Activated CD8-positive, alpha-beta memory T cell treated with anti-CD3 and anti-CD28 coated beads for 48 hours (primary cell): ENCODE data around the gene FILIP1L.

Experiments used
- DNase-seq, 3 experiments: peaks; one replicate each; pipeline ENCODE4 v3.0.0-alpha.2; 2020; ENCODE audit warnings: low read depth in 2 of 3, low spot score in 2 of 3

FILIP1L gene

DNA sequence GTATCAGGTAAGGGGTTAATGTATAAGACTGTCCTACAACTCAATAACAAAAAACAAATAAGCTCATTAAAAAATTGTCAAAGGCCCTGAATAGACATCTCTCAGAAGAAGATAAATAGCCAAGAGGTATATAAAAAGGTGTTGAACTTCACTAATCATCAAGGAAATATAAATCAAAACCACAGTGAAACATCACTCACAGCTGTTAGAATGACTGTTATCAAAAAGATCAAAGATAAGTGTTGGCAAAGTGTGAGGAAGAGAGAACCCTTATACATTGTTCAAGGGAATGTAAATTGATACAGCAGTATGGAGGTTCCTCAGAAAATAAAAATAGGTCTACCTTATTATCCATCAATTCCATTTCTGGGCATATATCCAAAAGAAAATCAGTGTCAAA, 95.5 kb downstream of the FILIP1L start:
- DNase-seq, result no peak

DNA sequence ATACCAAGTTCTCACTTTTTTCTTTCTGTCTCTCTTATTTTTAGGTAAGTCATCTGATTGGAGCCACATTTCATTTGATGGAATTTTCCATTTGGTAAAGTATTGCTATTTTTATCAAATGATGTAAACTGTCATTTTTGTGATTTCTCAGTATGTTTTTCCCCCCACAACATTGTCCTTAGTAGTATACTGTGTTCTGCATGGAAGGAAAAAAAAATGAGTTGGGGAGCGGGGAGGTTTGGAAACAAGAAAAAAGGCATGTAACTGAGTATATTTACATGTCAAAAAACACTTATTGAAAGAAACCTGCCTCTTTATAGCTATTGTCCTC, 104.2 kb downstream of the FILIP1L start:
- DNase-seq, result no peak

DNA sequence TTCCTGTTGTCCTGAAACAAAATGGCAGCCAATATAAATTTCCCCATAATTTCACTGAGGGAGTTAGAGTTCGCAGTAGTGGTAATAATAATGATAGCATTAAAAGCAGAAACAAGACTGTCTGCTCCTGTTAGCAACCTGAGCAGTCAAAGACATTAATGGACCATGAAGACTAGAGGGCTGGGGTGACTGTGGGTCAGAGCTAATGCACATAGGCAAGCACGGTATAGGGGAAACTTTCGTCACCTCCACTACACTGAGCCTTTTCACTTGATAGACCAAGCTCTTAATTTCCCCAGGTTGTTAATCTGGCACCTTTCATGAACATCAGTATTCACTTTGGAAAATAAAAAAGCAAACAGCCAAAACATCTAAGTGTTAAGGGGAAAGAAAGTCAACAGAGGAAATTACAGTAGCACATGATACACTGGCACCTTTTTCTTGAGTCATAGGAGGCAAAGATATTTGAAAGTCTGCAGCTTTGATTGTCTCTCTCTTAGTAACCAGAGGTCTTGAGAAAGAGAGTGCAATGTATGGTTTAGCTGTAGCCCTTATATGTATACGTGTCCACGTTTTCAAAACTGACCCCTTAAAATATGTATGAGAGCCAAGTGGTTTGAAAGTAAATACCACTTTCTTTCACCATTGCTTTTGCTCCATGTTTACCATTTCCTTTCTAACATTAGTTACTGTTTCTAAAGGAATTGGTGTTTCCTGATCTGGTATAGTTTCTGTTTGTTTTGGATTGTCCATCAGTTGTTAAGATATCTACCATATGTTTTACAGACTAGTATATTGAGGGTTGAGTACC, 104.8 kb downstream of the FILIP1L start:
- no peak for DNase-seq

DNA sequence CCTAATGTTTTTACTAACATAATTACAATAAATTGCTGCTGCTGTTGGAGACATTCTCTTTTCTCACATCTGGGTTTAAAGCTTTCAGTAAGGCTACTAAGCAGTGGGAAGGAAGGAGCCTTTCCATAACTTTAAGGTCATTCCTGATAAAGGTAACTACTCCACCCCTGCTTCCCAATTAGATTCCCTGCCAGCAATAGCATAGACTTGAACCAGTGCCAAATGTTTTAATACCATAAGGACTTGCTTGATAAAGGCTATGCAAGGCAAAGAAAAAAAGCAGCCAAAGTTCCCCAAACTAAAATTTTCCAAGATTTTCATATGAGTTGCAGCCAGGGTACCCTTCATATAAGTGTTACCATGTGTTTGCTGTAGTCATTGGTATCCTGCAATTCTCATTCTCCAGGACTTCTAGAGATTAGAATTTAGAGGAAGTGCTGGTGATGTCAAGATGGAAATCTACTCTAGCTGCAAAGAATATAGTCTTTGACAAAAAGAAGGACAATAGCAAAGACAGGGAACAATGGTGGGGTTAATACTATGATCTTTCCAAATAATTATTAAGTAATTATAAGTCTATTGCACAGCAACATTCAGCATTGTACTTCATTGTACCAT, 106.1 kb downstream of the FILIP1L start:
- DNase-seq, result no peak

DNA sequence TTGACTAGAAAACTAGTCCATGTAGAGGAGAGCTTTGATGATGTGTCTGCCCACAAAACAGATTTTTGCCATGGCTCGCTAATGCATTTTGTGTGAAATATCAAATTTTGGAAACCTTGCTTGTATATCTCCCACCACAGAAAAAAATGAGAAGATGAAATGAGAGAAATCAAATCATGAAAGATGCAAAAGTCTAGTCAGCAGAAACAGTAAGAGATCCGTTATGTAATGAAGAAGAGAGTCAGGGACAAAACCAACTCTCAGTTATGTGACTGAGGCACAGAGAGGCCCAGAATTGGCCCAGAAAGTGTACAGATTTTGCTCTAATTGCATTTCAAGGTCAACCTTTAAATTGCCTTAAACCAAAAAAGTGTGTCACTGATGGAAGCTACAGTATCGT, 107.0 kb downstream of the FILIP1L start:
- DNase-seq, result no peak

DNA sequence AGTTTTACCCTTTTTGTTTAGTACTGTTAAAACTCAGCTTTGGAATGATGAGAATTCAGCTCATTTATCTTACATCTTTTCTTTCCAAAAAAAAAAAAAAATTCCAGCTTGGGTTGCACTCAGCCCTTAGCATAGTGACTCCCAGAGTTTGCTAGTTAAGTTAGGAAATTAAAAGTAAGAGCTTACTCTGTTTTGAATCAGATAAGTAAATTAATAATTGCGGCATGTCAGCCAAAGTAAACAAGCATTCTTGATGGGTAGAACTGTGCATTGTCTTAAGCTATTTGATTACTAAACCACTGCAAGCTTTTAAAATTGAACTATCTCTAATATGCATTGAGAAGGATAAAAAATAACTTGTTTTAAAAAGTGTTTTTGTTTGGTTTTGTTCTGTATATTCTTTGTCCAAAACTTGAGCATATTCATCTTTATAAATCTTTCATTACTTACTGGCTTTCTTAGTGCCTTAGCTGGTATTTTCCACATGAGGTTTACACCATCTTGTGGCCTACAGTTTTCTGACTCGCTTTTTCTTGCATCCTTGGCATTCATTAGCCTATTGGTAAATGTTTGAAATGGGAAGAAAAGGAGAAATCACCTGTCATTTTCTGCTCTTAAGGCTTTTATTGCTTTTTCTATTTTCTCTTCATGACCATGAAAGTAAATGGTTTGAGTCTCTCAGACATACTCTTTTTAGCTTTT, 107.6 kb downstream of the FILIP1L start:
- DNase-seq, result no peak

DNA sequence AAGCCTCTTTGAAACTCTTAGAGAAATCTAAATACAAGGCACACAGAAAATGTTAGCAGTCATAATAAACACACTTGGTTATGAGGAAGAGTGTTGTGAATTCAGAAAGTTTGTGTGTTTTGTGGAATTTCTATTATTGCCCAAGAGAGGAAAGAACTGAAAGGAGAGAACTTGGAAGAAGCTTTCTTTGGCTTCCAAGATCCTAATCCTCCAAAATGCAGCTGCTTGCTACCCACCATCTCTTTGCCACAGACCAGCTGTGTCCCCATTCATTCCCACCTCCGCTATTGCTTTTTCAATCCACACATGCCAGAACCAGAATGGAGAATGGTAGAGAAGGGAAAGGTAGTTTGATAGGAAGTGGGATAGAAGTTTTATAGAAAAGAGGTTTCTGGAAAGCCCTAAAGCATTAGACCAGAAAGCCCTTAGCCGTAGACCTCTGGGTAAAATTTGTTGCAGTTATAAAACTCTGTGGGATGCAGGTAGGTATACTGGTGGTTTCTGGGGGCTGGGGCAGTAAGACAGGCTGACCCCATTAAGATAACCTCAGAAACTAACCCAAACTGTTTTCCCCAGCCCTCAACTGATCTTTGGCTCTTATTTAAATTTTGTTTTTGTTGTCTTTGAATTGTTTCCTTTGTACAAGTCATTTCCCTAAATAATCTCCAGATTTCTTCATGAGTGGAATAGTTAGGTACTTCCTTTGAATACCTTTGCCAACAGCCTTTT, 108.5 kb downstream of the FILIP1L start:
- DNase-seq, result no peak

DNA sequence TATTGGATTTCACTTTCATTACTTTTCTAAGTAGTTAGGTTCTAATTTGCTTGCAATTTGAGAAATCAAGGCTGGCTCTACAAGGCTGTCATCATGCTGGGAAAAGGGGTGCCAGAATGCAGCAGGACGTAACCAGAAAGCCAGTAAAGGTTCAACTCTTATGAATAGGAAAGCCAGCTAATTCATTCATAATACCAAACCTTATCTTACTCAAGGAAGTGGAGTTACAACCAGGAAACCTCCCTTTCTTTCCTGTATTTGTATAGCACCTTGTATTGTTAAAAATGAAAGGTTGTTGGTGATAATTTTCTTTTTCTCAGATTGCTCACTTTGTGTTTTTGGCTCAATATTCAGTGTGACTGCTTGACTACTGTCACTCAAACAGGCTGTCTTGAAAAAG, 109.4 kb downstream of the FILIP1L start:
- DNase-seq, result no peak

DNA sequence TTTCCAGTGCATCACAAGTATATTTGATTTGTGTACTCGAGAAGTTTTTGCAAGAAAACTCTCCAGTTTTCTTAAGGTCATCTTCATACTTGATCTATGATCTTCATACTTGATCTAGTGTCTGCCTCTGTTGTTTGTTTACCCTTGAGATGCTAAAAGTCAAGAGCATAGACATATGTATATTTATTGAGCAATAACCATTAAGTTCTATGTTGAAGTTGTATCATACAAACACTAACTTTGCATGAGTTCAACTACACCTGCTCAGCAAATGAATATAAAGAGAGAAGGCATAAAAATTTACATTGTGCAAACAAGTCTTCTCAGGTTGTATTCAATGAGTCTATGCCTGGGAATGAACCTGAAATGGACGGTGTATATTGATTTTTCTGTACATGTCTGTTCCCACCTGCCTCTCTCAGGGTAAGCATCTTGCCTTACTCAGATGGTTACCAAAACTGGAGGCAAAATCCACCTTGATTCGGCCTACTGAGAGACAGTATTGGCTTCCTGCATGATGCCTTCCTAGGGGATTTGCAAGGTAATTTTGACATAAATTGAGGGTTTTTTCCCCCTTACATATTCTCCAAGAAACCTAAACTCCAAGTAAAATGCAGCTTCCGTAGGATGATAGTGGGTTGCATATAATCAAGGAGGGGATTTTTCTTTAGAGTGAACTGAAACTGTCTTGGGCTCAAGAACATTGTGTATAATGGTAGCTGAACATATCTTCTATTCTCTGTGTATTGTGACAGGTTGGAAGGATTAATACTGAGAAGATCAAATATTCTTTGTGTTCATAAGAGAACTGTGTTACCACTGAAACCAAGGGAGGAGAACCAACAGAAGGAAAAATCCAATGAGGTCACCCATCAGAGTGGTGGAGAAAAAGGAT, 110.4 kb downstream of the FILIP1L start:
- DNase-seq, result no peak

DNA sequence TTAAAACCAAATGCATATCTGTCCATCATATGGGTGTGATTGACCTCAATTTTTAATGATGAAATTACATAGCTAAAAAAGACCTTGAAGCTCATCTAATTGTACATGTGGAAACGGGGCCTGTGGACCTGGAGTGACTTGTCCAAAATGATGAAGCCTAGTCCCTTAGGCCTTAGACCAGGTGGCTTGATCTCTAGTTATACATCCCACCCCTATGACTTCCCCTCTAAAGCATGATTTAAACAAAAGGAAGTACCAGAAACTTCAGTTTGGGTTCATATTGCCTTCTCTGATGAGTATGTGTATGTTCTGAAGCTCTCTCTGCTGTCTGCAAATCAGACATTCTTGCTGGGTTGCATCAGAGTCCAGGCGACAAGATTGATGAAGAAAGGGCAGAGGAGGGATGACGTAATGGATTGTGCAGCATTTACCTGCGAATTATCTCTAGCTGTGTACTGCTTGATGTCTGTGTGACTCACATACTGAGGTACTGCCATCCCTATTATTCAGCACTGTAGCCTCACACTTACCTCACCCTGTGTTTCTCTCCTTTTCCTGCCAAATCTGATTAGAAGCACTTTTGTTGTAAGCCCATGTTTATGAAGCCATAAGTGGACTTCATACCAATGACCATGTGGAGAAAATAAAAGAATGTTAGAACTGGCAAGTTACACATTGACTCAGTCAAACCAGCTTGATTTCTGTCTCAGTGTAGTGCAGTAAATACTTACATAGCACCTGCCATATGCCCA, 111.5 kb downstream of the FILIP1L start:
- DNase-seq, result no peak

DNA sequence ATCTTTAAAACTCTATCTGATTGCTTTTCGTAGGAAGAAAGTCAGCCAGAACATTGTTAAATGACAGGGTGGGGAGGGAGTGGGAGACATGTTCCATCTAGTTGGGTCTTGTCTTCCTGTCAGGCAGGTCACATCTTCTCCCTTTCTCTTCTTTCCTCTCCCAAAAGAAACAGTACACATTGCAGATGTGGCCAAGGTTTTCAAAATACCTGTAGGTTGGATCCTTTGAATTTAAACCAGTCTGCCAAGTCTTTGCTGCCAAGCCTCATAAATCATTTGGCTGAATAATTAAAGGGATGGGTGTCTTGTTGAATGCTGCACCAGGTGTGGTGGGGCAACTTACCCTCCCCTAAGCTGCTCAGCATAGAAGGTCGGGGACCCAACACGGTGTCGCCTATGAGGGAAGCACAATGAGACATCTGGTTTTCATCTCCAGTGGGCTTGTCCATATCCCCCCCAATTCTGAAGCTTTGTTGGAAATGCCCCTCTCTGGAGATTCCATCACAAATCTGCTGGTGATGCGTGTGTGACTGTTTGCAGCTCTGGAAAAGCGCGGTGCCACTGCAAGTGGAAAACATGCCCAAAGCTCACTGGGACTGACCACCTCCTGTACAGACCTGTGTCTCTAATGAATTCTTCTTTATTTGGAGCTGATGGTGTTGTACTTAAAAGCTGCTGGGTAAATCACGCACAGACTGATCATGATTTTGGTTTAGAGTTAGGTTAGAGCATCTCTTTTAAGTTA, 112.6 kb downstream of the FILIP1L start:
- no peak for DNase-seq

DNA sequence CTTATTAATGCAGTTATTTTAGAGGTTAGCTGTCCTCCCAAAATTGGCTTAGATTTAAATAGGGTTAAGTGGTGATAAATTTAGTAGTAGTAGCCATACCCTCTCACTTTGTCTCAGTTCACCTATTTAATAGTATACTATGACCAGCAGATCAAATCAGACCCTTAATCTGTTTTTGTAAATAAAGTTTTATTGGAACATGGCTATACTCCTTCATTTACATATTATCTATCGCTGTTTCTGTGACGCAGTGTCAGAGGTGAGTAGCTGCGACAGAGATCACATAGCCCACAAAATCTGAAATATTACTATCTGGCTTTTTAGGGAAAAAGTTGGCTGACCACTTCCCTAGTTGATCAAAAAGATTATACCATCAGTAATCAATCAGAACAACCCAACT, 113.2 kb downstream of the FILIP1L start:
- DNase-seq, result no peak

DNA sequence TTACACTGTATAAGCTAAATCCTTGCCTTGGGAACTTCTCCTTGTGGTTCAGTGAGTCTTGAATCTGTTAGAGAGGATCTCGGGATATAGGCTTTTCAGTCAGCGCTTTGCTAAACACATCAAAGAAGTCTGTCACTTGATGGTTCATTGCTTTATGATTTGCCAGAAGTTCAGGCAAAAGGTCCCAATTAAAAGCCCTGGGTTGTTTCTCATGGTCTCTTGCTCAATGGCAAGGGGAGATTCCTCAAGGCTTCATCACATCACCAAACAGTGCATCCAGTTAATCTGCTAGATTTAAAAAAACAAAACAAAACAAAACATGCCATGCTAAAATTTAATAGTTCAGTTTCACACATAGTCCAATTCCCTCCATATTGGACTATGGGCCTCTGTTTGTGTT, 114.8 kb downstream of the FILIP1L start:
- DNase-seq, result no peak

DNA sequence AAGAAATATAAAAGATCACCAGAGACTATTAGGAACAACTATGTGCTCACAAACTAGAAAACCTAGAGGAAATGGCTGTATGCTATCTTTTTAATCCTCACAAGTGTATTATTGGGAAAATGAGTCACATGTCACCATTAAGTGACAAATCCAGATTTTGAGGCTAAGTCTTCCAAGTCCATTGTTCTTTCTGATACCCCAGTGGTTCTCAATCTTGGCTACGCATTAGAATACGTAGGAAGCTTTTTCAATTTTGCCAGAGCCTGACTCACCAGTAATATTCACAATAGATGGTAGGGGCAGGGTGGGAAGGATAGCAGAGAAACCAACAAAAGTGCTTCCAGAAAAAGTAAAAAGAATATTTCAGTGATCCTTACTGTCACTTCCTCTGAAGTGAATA, 117.0 kb downstream of the FILIP1L start:
- DNase-seq, result no peak

DNA sequence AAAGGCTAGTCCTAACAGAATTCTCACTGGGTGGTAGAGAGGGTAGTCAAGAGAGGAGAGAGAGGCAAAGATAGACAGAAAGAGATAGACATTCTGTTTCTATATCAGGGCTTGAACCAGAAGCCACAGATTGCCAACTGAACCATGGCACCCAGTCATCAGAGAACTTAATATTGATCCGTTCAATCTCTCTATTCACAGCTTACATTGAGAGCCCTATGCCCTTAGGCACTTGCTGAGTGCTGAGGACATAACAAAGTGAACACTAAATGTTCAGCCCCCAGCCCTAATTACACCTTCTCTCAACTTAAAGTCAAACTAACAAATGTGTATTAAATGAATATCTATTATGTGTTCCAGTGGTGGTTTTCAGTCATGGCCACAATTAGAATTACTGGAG, 124.1 kb downstream of the FILIP1L start:
- no peak for DNase-seq

DNA sequence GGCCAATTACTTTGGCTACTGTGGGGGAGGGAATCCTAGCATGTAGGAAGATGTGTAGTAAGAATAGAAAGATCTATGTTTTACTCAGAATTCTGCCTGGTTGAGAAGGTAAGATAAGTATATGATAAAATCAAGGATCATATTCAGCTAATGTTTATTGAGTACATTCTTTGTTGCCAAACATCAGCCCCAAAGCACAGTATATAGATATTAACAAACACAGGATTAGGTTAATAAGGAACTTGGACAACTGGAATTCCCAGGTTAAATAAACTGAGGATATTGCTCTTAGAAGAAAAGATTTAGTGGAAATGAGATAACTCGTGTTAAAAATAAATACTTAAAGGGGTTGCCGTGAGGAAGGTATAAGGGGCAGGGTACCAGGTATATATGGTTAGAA, 129.6 kb downstream of the FILIP1L start:
- no peak for DNase-seq

DNA sequence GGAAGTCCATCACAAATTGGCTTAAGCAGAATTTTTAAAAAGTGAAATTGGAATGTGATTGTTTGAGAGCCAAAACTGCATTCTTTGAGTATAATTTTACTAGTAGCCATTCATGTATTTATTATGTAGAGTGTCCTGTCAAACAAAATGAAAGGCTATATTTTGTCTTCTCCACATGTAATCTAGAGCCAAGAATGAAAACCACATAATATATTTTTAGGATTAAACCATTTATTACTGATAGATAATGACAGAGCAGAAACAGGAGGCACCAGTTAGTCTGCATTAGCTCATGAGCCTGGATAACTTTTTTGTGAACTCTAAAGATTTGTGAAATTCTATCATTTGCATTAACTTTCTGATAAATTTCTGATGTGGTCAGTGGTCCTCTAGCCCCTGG, 130.2 kb downstream of the FILIP1L start:
- no peak for DNase-seq

DNA sequence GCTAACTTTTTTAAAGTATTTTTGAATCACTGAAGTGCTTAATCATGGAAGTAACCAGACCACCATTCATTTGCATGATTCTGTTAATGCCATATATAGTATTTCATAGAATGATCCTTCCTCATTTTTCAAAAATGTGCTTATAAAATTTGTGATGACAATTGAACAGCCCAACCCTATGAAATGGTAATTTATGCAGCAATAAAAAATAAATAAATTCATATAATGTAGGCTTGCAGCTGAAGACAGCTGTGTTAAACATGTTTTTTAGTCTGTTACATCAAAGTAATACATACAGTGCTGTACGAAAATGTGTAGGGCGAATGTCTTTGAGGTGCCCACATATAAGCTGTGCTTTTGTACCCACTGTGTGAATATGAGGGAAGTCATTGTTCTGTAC, 131.7 kb downstream of the FILIP1L start:
- no peak for DNase-seq

DNA sequence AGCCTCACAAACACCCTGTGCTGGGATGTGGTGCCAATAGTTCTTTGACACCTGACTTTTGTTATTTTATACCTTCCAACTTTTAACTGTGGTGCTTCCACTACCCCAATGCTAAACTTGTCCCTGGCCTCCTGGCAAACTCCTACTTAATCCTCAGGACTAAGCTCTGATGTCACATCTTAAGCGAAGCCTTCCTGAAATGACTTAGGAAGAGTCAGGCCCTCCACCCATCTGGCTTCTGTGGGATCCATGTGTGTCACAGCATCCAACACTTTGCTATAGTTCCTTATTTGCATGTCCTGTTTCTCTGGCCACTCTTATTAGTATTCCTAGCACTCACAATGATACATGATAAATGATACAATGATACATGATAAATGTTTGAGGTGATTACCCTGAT, 133.2 kb downstream of the FILIP1L start:
- DNase-seq, result no peak
